HEK293 (cell line): ENCODE measurements around the gene BCL11A.
A peak's percentile ranks its signal among the peaks of the same experiment; 100 is the strongest.

Experiments
- KLF10 ChIP-seq: fragments of 450-650 bp; IDR thresholded peaks from 2 replicates; pipeline ENCODE4 v1.5.1; 2018; ENCODE audit warnings: missing biosample characterization, mild to moderate bottlenecking, missing genetic modification characterization
- KLF8 ChIP-seq: fragments of 450-650 bp; formaldehyde crosslinking; IDR thresholded peaks from 2 replicates; pipeline ENCODE4 v1.5.1; 2016; ENCODE audit warnings: missing biosample characterization, missing genetic modification characterization
- MZF1 ChIP-seq: fragments of 450-650 bp; formaldehyde crosslinking; IDR thresholded peaks from 2 replicates; pipeline ENCODE4 v1.5.1; 2017; ENCODE audit warnings: missing biosample characterization, missing genetic modification characterization, borderline replicate concordance
- OVOL3 ChIP-seq: fragments of 450-650 bp; formaldehyde crosslinking; IDR thresholded peaks from 2 replicates; pipeline ENCODE4 v1.5.1; 2016; ENCODE audit warnings: missing biosample characterization, missing genetic modification characterization
- SCRT2 ChIP-seq: fragments of 450-650 bp; formaldehyde crosslinking; IDR thresholded peaks from 2 replicates; pipeline ENCODE4 v1.5.1; 2016; ENCODE audit warnings: missing biosample characterization, missing genetic modification characterization
- SP2 ChIP-seq: fragments of 450-650 bp; formaldehyde crosslinking; IDR thresholded peaks from 2 replicates; pipeline ENCODE4 v1.5.1; 2016; ENCODE audit warnings: missing biosample characterization, missing genetic modification characterization
- SP3 ChIP-seq: fragments of 450-650 bp; formaldehyde crosslinking; IDR thresholded peaks from 2 replicates; pipeline ENCODE4 v1.5.1; 2016; ENCODE audit warnings: missing biosample characterization, missing genetic modification characterization
- SP7 ChIP-seq: fragments of 450-650 bp; formaldehyde crosslinking; IDR thresholded peaks from 2 replicates; pipeline ENCODE4 v1.5.1; 2016; ENCODE audit warnings: missing biosample characterization, missing genetic modification characterization
- YY2 ChIP-seq: fragments of 450-650 bp; formaldehyde crosslinking; IDR thresholded peaks from 2 replicates; pipeline ENCODE4 v1.5.1; 2016; ENCODE audit warnings: missing biosample characterization, missing genetic modification characterization
- ZBTB1 ChIP-seq: fragments of 450-650 bp; formaldehyde crosslinking; IDR thresholded peaks from 2 replicates; pipeline ENCODE4 v1.5.1; 2016; ENCODE audit warnings: missing biosample characterization, missing genetic modification characterization
- ZIC2 ChIP-seq: fragments of 450-650 bp; formaldehyde crosslinking; IDR thresholded peaks from 2 replicates; pipeline ENCODE4 v1.5.1; 2016; ENCODE audit warnings: missing biosample characterization, missing genetic modification characterization
- ZNF155 ChIP-seq: fragments of 450-650 bp; formaldehyde crosslinking; IDR thresholded peaks from 2 replicates; pipeline ENCODE4 v1.5.1; 2016; ENCODE audit warnings: missing biosample characterization, missing genetic modification characterization
- ZNF202 ChIP-seq: fragments of 450-650 bp; formaldehyde crosslinking; IDR thresholded peaks from 2 replicates; pipeline ENCODE4 v1.5.1; 2016; ENCODE audit warnings: missing biosample characterization, missing genetic modification characterization, borderline replicate concordance
- ZNF223 ChIP-seq: fragments of 450-650 bp; formaldehyde crosslinking; IDR thresholded peaks from 2 replicates; pipeline ENCODE4 v1.5.1; 2016; ENCODE audit warnings: missing biosample characterization, missing genetic modification characterization
- ZNF23 ChIP-seq: fragments of 450-650 bp; formaldehyde crosslinking; IDR thresholded peaks from 2 replicates; pipeline ENCODE4 v1.5.1; 2016; ENCODE audit warnings: missing biosample characterization, missing genetic modification characterization, borderline replicate concordance
- ZNF302 ChIP-seq: fragments of 450-650 bp; formaldehyde crosslinking; IDR thresholded peaks from 2 replicates; pipeline ENCODE4 v1.5.1; 2016; ENCODE audit warnings: missing biosample characterization, missing genetic modification characterization, low read depth
- ZNF350 ChIP-seq: fragments of 450-650 bp; formaldehyde crosslinking; IDR thresholded peaks from 2 replicates; pipeline ENCODE4 v1.5.0; 2017; ENCODE audit warnings: missing biosample characterization, mild to moderate bottlenecking, missing genetic modification characterization
- ZNF394 ChIP-seq: fragments of 450-650 bp; formaldehyde crosslinking; IDR thresholded peaks from 2 replicates; pipeline ENCODE4 v1.5.1; 2016; ENCODE audit warnings: missing biosample characterization, missing genetic modification characterization, mild to moderate bottlenecking, moderate library complexity, borderline replicate concordance
- ZNF624 ChIP-seq: fragments of 450-650 bp; formaldehyde crosslinking; IDR thresholded peaks from 2 replicates; pipeline ENCODE4 v1.5.1; 2017; ENCODE audit warnings: missing biosample characterization, missing genetic modification characterization
- ZNF664 ChIP-seq: fragments of 450-650 bp; formaldehyde crosslinking; IDR thresholded peaks from 2 replicates; pipeline ENCODE4 v1.5.1; 2016; ENCODE audit warnings: missing biosample characterization, missing genetic modification characterization
- ZNF76 ChIP-seq: fragments of 450-650 bp; formaldehyde crosslinking; IDR thresholded peaks from 2 replicates; pipeline ENCODE4; 2016; ENCODE audit warnings: low read depth, missing biosample characterization, missing genetic modification characterization, borderline replicate concordance
- ZXDB ChIP-seq: fragments of 450-650 bp; formaldehyde crosslinking; IDR thresholded peaks from 2 replicates; pipeline ENCODE4 v1.5.1; 2016; ENCODE audit warnings: missing biosample characterization, missing genetic modification characterization
- TF ChIP-seq, protein P1 (sequence below): fragments of 450-650 bp; formaldehyde crosslinking; IDR thresholded peaks from 2 replicates; pipeline ENCODE4 v1.5.1; 2016; ENCODE audit warnings: missing biosample characterization, missing genetic modification characterization
- TF ChIP-seq, protein P2 (sequence below): fragments of 450-650 bp; formaldehyde crosslinking; IDR thresholded peaks from 2 replicates; pipeline ENCODE4 v1.5.0; 2017; ENCODE audit warnings: missing biosample characterization, missing genetic modification characterization, borderline replicate concordance
- TF ChIP-seq, protein P3 (sequence below): fragments of 450-650 bp; formaldehyde crosslinking; IDR thresholded peaks from 2 replicates; pipeline ENCODE4 v1.5.1; 2016; ENCODE audit warnings: missing biosample characterization, missing genetic modification characterization, low read depth
- TF ChIP-seq, protein P4 (sequence below): fragments of 450-650 bp; formaldehyde crosslinking; IDR thresholded peaks from 2 replicates; pipeline ENCODE4 v1.5.1; 2016; ENCODE audit warnings: missing biosample characterization, missing genetic modification characterization
- TF ChIP-seq, protein P5 (sequence below): fragments of 450-650 bp; formaldehyde crosslinking; IDR thresholded peaks from 2 replicates; pipeline ENCODE4 v1.5.1; 2016; ENCODE audit warnings: missing biosample characterization, missing genetic modification characterization
- TF ChIP-seq, protein P6 (sequence below): fragments of 450-650 bp; formaldehyde crosslinking; IDR thresholded peaks from 2 replicates; pipeline ENCODE4 v1.5.1; 2016; ENCODE audit warnings: missing biosample characterization, missing genetic modification characterization

BCL11A gene

DNA sequence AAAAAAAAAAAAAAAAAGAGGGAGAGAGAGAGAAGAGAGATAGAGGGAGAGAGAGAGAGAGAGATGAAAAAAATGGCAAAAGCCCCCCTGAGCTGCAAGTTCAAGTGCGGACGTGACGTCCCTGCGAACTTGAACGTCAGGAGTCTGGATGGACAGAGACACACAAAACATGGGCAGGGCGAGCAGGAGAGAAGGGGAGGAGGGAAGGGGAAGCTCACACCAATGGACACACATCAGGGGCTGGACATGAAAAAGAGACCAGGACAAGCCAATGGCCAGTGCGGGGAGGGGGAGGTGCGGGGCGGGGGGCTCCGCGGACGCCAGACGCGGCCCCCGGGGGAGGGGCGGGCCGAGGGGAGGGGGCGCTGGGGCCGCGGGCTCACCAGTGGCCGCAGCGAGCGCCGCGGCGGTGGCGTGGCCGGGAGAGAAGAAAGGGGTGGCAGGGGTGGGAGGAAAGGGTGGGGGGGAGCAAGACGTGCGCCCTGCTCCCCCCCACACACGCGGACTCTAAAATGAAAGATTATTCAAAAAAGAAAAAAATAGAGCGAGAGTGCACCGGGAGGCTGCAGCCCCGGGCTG is at the start of gene BCL11A (continued):
- TF ChIP-seq, protein P1, sequence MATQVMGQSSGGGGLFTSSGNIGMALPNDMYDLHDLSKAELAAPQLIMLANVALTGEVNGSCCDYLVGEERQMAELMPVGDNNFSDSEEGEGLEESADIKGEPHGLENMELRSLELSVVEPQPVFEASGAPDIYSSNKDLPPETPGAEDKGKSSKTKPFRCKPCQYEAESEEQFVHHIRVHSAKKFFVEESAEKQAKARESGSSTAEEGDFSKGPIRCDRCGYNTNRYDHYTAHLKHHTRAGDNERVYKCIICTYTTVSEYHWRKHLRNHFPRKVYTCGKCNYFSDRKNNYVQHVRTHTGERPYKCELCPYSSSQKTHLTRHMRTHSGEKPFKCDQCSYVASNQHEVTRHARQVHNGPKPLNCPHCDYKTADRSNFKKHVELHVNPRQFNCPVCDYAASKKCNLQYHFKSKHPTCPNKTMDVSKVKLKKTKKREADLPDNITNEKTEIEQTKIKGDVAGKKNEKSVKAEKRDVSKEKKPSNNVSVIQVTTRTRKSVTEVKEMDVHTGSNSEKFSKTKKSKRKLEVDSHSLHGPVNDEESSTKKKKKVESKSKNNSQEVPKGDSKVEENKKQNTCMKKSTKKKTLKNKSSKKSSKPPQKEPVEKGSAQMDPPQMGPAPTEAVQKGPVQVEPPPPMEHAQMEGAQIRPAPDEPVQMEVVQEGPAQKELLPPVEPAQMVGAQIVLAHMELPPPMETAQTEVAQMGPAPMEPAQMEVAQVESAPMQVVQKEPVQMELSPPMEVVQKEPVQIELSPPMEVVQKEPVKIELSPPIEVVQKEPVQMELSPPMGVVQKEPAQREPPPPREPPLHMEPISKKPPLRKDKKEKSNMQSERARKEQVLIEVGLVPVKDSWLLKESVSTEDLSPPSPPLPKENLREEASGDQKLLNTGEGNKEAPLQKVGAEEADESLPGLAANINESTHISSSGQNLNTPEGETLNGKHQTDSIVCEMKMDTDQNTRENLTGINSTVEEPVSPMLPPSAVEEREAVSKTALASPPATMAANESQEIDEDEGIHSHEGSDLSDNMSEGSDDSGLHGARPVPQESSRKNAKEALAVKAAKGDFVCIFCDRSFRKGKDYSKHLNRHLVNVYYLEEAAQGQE: peak; percentile 78; the same call in 1 of the 2 replicates
- TF ChIP-seq ZXDB: peak; percentile 72
- TF ChIP-seq ZNF624: no peak
- TF ChIP-seq ZBTB1 (tag by site-specific recombination): no peak
- no peak for TF ChIP-seq ZNF394 (tag by site-specific recombination)
- TF ChIP-seq ZNF202 (tag by site-specific recombination): no peak
- 0 out of 2 replicates have a peak, but pooled peaks have one; percentile 2 for TF ChIP-seq KLF10 (tag by site-specific recombination)
- peak; percentile 42; the same call in 1 of the 2 replicates for TF ChIP-seq ZNF76 (tag by site-specific recombination)
- TF ChIP-seq ZNF155: no peak
- TF ChIP-seq MZF1 (tag by site-specific recombination): no peak
- TF ChIP-seq YY2 (tag by site-specific recombination): no peak
- 0 out of 2 replicates have a peak, but pooled peaks have one; percentile 19 for TF ChIP-seq SP7 (tag by site-specific recombination)
- peak; percentile 44 for TF ChIP-seq SP3 (tag by site-specific recombination)
- TF ChIP-seq KLF8 (tag by site-specific recombination): peak; percentile 37; the same call in 1 of the 2 replicates
- TF ChIP-seq ZNF302 (tag by site-specific recombination): no peak
- TF ChIP-seq, protein P2, sequence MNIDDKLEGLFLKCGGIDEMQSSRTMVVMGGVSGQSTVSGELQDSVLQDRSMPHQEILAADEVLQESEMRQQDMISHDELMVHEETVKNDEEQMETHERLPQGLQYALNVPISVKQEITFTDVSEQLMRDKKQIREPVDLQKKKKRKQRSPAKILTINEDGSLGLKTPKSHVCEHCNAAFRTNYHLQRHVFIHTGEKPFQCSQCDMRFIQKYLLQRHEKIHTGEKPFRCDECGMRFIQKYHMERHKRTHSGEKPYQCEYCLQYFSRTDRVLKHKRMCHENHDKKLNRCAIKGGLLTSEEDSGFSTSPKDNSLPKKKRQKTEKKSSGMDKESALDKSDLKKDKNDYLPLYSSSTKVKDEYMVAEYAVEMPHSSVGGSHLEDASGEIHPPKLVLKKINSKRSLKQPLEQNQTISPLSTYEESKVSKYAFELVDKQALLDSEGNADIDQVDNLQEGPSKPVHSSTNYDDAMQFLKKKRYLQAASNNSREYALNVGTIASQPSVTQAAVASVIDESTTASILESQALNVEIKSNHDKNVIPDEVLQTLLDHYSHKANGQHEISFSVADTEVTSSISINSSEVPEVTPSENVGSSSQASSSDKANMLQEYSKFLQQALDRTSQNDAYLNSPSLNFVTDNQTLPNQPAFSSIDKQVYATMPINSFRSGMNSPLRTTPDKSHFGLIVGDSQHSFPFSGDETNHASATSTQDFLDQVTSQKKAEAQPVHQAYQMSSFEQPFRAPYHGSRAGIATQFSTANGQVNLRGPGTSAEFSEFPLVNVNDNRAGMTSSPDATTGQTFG (tag by site-specific recombination): no peak
- TF ChIP-seq ZNF223 (tag by site-specific recombination): no peak
- TF ChIP-seq, protein P3, sequence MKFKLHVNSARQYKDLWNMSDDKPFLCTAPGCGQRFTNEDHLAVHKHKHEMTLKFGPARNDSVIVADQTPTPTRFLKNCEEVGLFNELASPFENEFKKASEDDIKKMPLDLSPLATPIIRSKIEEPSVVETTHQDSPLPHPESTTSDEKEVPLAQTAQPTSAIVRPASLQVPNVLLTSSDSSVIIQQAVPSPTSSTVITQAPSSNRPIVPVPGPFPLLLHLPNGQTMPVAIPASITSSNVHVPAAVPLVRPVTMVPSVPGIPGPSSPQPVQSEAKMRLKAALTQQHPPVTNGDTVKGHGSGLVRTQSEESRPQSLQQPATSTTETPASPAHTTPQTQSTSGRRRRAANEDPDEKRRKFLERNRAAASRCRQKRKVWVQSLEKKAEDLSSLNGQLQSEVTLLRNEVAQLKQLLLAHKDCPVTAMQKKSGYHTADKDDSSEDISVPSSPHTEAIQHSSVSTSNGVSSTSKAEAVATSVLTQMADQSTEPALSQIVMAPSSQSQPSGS (tag by site-specific recombination): no peak
- TF ChIP-seq, protein P4, sequence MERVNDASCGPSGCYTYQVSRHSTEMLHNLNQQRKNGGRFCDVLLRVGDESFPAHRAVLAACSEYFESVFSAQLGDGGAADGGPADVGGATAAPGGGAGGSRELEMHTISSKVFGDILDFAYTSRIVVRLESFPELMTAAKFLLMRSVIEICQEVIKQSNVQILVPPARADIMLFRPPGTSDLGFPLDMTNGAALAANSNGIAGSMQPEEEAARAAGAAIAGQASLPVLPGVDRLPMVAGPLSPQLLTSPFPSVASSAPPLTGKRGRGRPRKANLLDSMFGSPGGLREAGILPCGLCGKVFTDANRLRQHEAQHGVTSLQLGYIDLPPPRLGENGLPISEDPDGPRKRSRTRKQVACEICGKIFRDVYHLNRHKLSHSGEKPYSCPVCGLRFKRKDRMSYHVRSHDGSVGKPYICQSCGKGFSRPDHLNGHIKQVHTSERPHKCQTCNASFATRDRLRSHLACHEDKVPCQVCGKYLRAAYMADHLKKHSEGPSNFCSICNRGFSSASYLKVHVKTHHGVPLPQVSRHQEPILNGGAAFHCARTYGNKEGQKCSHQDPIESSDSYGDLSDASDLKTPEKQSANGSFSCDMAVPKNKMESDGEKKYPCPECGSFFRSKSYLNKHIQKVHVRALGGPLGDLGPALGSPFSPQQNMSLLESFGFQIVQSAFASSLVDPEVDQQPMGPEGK (tag by site-specific recombination): peak; percentile 65; the same call in 1 of the 2 replicates
- 0 out of 2 replicates have a peak, but pooled peaks have one; percentile 7 for TF ChIP-seq ZIC2
- peak; percentile 20; the same call in 1 of the 2 replicates for TF ChIP-seq OVOL3 (tag by site-specific recombination)
- no peak for TF ChIP-seq ZNF23
- TF ChIP-seq SCRT2 (tag by site-specific recombination): no peak
- TF ChIP-seq, protein P5, sequence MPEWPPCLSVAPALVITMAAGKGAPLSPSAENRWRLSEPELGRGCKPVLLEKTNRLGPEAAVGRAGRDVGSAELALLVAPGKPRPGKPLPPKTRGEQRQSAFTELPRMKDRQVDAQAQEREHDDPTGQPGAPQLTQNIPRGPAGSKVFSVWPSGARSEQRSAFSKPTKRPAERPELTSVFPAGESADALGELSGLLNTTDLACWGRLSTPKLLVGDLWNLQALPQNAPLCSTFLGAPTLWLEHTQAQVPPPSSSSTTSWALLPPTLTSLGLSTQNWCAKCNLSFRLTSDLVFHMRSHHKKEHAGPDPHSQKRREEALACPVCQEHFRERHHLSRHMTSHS (tag by site-specific recombination): no peak
- TF ChIP-seq SP2: peak; percentile 71
- TF ChIP-seq, protein P6, sequence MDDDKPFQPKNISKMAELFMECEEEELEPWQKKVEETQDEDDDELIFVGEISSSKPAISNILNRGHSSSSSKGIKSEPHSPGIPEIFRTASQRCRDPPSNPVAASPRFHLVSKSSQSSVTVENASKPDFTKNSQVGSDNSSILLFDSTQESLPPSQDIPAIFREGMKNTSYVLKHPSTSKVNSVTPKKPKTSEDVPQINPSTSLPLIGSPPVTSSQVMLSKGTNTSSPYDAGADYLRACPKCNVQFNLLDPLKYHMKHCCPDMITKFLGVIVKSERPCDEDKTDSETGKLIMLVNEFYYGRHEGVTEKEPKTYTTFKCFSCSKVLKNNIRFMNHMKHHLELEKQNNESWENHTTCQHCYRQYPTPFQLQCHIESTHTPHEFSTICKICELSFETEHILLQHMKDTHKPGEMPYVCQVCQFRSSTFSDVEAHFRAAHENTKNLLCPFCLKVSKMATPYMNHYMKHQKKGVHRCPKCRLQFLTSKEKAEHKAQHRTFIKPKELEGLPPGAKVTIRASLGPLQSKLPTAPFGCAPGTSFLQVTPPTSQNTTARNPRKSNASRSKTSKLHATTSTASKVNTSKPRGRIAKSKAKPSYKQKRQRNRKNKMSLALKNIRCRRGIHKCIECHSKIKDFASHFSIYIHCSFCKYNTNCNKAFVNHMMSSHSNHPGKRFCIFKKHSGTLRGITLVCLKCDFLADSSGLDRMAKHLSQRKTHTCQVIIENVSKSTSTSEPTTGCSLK (tag by site-specific recombination): no peak
- no peak for TF ChIP-seq ZNF350
- TF ChIP-seq ZNF664 (tag by site-specific recombination): 0 out of 2 replicates have a peak, but pooled peaks have one; percentile 10
